Dermis microvascular lymphatic vessel endothelial cell (primary cell): ENCODE results near the gene EFNA5. TPM values are rescaled to one million over a fixed set of nuclear protein-coding genes. Genes with fewer than 3 reads are reported as not detected.

ENCODE experiments used
- DNase-seq, 2 donors: peaks; one replicate each; pipeline versions ENCODE4 v3.0.0 to v3.0.0-alpha.2; 2010; ENCODE audit warnings: low read depth in 2 of 2
- total RNA-seq: library from RNA; depleted of rRNA; stranded (reverse); fragments of >200 nt; gene quantifications from 2 replicates; pipeline ENCODE4 v1.2.1, GENCODE V29; 2014

EFNA5 gene
- total RNA-seq, 1 donor from 2014 or later, result 101 TPM

GRCh38 chr5:107523029-107523680, 147.6 kb downstream of the EFNA5 start:
- DNase-seq, result no peak

DNA sequence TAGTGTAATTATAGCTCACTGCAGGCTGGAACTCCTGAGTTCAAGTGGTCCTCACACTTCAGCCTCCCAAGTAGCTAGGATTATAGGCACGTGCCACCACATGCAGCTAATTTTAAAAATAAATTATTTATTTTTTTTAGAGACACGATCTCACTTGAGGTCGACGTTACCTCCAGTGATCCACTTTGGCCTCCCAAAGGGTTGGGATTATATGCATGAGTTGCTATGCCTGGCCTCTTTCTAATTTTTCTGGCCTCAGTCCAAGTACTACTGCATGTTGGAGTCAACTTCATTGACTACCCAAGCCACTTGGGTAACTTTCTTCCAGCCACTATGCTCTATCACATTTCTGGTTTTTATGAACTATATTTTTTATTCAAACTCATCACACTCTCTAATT, 148.3 kb downstream of the EFNA5 start:
- no peak for DNase-seq

- peak in 1 of 2 donors; percentile 73 for DNase-seq
These were observed 150.8 kb downstream of the EFNA5 start for GRCh38 chr5:107519900-107520354.

DNA sequence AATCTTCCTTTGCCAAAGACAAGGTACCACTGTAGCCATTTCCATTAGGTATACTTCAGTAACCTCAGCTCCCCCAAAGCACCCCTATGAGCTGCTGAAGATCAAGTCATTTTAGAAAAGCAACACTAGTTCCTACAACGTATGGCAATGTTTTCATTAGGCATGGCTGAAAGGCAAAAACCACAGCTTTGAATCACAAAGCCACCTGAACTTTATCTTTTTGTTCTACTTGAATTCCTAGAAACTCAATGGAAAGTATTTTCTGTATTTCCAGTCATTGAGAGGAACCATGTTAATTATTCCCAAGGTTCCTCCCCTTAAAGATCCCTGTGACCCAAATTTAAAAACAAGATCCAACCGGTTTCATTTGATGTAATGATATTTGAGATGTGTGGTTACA, 152.1 kb downstream of the EFNA5 start:
- DNase-seq, result no peak

GRCh38 chr5:107518190-107518589, 152.5 kb downstream of the EFNA5 start:
- DNase-seq, result no peak

GRCh38 chr5:107517185-107518033, 153.3 kb downstream of the EFNA5 start:
- DNase-seq, result no peak

- DNase-seq, result no peak
These were observed 154.1 kb downstream of the EFNA5 start for GRCh38 chr5:107516452-107517184.

DNA sequence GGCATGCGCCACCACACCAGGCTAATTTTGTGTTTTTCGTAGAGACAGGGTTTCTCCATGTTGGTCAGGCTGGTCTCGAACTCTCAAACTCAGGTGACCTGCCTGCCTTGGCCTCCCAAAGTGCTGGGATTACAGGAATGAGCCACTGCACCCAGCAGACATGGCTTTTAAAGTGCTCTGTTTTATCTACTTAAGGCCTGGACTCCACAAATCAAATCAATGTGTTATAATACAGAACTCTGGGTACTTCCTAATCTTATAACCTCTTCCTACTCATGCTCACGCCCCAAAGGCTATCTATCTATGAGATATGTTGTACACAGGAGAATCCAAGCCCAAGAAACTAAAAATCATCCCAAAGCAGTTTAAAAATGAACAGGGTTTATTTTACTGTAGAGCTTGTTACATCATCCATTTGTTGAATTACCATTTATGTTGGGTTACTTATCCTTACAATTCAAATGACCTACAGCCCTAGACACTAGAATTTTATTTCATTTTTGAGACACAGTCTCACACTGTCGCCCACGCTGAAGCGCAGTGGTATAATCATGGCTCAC, 155.1 kb downstream of the EFNA5 start:
- DNase-seq, result no peak

GRCh38 chr5:107514305-107514704, 156.4 kb downstream of the EFNA5 start:
- peak in 1 of 2 donors; percentile 46 for DNase-seq

GRCh38 chr5:107513337-107514085, 157.2 kb downstream of the EFNA5 start:
- DNase-seq, result peak; percentile 88 to 91

- no peak for DNase-seq
These were observed 158.7 kb downstream of the EFNA5 start for GRCh38 chr5:107512029-107512428.

DNA sequence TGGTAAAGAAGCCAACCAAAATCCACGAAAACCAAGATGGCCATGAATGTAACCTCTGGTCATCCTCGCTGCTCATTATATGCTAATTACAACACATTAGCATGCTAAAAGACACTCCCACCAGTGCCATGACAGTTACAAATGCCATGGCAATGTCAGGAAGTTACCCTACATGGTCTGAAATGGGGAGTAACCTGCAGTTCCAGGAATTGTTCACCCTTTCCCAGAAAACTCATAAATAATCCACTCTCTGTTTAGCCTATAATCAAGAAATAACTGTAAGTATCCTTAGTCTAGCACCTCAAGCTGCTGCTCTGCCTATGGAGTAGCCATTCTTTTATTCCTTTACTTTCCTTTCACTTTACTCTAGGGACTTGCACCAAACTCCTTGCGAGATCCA, 160.6 kb downstream of the EFNA5 start:
- DNase-seq, result no peak

- DNase-seq, result no peak
These were observed 162.6 kb downstream of the EFNA5 start for GRCh38 chr5:107508097-107508496.

DNA sequence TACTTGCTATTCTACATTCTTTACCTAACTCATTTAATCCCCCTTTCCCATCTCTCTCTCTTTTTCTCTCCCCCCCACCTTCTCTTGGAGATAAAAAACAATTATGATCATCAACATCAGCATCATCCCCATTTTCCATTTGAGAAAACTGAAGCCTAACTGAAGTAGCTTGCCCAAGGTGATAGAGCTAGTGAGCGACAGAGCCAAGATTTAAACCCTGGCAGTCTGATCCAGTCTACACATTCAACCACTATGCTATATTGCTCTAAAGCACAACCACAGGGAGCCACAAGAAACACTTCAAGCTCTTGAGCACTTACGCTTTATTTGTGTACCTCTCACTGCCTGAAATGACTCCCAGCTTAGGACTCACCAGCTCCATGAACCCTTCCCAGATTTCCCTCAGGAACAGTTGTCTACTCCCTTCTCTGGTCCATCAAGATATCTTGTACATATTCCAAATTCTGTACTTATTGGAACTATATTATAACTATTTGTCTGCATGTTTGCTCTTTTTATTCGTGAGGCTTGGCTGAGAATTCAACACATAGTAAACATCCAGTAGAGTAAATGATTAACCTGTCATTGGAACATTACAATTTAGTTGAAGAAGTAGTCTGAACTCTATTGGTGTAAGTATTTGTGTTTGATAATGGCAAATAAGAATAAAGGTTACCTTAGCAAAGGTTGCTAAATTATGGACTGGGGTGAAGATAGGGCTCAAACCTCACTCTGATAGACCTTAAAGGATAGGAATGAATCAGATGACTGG, 164.8 kb downstream of the EFNA5 start:
- DNase-seq, result no peak

GRCh38 chr5:107504424-107504823, 166.3 kb downstream of the EFNA5 start:
- no peak for DNase-seq

GRCh38 chr5:107502676-107503060, 168.1 kb downstream of the EFNA5 start:
- DNase-seq, result peak in 1 of 2 donors; percentile 41

GRCh38 chr5:107501965-107502675, 168.6 kb downstream of the EFNA5 start:
- peak; percentile 87 to 94 for DNase-seq

- DNase-seq, result peak in 1 of 2 donors; percentile 59
These were observed 169.9 kb downstream of the EFNA5 start for GRCh38 chr5:107500840-107501239.

GRCh38 chr5:107500347-107500746, 170.4 kb downstream of the EFNA5 start:
- DNase-seq, result peak in 1 of 2 donors; percentile 26

DNA sequence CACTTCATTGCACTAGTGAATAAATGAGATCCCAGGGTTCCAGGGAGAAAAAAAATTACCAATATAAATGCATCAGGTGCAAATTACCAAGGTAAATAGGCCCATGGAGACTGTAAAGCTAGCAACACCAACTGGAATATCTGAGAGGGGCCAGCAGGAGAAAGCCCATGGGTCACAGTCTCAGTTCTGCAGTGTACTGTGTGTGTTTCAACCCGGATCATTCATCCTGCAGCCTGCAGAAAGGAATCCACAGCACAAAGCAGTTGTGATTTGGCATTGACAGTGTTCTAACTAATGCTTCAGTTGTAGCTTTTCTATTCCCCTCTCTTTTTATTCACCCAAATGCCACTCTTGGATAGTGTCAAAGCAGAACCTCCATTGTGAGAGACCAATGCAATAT, 171.0 kb downstream of the EFNA5 start:
- DNase-seq, result no peak
